A673 (cell line): ENCODE measurements around the gene VIM.

Source experiments
- EZH2 ChIP-seq: fragments of 200-600 bp; sonication (generic); IDR thresholded peaks from 2 replicates; pipeline ENCODE4 v1.6.1; 2017; ENCODE audit warnings: borderline replicate concordance, low read depth, mild to moderate bottlenecking, mixed read lengths, antibody characterized with exemption, low read length; ENCODE audit not compliant: poor library complexity, severe bottlenecking
- TF ChIP-seq, protein P1 (sequence below): fragments of 300-800, 200-600 bp; sonication (generic); conservative IDR thresholded peaks from 2 replicates; pipeline ENCODE4 v1.5.1; 2017; ENCODE audit warnings: low read depth, mild to moderate bottlenecking, antibody characterized with exemption, low read length, moderate library complexity, mixed read lengths

GRCh38 chr10:17229016-17229716, 1.1 kb downstream of the VIM start:
- TF ChIP-seq, protein P1, sequence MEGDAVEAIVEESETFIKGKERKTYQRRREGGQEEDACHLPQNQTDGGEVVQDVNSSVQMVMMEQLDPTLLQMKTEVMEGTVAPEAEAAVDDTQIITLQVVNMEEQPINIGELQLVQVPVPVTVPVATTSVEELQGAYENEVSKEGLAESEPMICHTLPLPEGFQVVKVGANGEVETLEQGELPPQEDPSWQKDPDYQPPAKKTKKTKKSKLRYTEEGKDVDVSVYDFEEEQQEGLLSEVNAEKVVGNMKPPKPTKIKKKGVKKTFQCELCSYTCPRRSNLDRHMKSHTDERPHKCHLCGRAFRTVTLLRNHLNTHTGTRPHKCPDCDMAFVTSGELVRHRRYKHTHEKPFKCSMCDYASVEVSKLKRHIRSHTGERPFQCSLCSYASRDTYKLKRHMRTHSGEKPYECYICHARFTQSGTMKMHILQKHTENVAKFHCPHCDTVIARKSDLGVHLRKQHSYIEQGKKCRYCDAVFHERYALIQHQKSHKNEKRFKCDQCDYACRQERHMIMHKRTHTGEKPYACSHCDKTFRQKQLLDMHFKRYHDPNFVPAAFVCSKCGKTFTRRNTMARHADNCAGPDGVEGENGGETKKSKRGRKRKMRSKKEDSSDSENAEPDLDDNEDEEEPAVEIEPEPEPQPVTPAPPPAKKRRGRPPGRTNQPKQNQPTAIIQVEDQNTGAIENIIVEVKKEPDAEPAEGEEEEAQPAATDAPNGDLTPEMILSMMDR: no peak
- TF ChIP-seq EZH2: no peak
